ENCODE data around the gene UGT1A4.

Gene UGT1A4

DNA sequence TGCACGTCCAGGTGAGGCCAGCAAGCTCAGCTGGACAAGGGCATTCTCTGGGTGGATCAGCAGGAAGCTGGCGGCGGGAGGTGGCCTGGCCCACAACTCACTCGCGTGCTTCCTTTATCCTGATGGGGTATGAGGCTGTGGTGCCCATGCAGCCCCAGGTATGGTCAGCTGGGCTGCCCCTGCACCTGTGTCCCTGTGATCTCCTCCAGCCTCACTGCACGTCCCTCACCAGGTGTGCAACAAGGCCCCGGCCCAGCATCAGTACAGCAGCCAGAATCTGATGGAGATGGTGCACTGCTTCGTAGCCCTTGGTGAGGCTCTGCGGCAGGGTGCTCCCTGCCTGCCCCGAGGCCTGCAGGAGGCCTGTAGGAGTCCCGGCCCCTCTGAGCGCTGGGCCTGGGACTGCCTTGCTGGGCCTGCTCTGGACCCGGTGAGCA lies 77.2 kb downstream of the UGT1A4 start:
- peak in 1 of 2 donors; percentile 42 for DNase-seq
- Histone ChIP-seq H3K9me3 (no peaks in the 10 kb centered on the region), H3K4me1 (no peaks in the 10 kb centered on the region), H3K27ac (no peak overlapping the region), H3K4me3 (no peak overlapping the region), H3K36me3 (no peaks in the 10 kb centered on the region), H3K27me3 (no peaks in the 10 kb centered on the region)
- TF ChIP-seq, protein P1, sequence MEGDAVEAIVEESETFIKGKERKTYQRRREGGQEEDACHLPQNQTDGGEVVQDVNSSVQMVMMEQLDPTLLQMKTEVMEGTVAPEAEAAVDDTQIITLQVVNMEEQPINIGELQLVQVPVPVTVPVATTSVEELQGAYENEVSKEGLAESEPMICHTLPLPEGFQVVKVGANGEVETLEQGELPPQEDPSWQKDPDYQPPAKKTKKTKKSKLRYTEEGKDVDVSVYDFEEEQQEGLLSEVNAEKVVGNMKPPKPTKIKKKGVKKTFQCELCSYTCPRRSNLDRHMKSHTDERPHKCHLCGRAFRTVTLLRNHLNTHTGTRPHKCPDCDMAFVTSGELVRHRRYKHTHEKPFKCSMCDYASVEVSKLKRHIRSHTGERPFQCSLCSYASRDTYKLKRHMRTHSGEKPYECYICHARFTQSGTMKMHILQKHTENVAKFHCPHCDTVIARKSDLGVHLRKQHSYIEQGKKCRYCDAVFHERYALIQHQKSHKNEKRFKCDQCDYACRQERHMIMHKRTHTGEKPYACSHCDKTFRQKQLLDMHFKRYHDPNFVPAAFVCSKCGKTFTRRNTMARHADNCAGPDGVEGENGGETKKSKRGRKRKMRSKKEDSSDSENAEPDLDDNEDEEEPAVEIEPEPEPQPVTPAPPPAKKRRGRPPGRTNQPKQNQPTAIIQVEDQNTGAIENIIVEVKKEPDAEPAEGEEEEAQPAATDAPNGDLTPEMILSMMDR (IDR thresholded peaks at IDR 0.05), result no peak
- intact Hi-C loops (cut with DNase I; ENCODE audit: low total_unique reads), result no loop called here

DNA sequence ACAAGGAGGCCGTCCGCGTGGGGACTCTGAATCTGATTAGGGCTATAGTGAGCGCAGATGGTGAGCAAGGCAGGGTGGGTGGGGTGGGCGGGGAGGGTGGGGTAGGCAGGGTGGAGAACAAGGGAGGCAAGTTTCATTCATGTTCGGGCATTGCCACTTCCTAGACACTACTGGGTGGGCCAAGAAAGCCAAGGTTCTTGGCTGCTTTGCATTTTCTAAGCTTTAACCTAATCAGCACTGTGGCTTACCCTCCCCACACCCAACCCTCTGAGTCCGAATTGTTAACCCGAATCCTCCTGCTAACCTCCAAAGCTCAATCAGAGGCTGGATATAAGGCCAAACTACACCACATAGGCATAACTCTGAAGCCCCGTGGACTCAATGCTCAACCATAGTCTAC lies 77.7 kb downstream of the UGT1A4 start:
- no peaks in the 10 kb centered on the region for H3K9me3 ChIP-seq
- no peak overlapping the region for H3K27ac ChIP-seq
- no peaks in the 10 kb centered on the region for H3K4me1 ChIP-seq
- DNase-seq, result no peak
- H3K4me3 ChIP-seq, result no peak overlapping the region
- intact Hi-C loops (cut with DNase I; ENCODE audit: low total_unique reads), result no loop called here
- H3K27me3 ChIP-seq, result no peaks in the 10 kb centered on the region
- TF ChIP-seq, protein P1 (IDR thresholded peaks at IDR 0.05), result no peak
- H3K36me3 ChIP-seq, result no peaks in the 10 kb centered on the region

DNA sequence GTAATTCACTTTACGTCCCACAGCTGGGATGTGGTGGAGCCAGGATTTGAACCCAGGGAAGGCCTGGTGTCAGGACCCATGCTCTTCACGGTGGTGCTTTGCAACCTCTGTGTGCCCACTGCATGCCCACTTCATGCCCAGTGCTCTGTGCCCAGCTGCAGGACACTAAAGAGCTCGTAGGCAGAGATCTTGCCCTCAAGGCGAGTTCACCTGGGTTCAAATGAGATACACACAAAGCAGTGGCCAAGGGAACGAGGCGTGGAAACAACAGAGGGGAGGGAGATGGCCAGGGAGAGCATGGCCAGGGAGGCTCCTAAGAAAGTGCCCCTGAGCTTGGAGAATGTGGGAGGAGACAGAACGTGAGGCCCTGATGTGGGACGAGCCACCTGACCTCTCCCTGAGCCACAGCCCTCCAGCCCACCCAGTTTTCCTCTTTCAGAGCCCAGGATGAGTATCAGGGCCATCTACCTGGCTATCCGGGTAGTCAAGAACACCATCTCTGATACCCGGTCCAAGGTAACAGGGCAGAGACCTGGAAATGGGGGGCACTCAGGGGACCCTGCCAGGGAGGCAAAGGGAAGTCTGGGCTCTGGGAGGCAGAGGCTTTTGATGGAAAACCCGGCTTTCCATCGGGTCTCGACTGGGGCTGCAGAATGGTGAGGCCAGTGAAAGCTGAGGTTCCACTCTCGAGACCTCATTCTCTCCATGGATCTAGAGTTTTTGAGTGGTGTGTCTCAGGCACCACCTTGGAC lies 80.0 kb downstream of the UGT1A4 start:
- intact Hi-C loops (cut with DNase I; ENCODE audit: low total_unique reads), result no loop called here
- H3K36me3 ChIP-seq, result no peaks in the 10 kb centered on the region
- H3K4me1 ChIP-seq, result no peaks in the 10 kb centered on the region
- no peaks in the 10 kb centered on the region for H3K9me3 ChIP-seq
- no peak overlapping the region for H3K4me3 ChIP-seq
- TF ChIP-seq, protein P1 (IDR thresholded peaks at IDR 0.05), result no peak
- no peaks in the 10 kb centered on the region for H3K27me3 ChIP-seq
- peak in 1 of 2 donors; percentile 48 for DNase-seq
- no peak overlapping the region for H3K27ac ChIP-seq

DNA sequence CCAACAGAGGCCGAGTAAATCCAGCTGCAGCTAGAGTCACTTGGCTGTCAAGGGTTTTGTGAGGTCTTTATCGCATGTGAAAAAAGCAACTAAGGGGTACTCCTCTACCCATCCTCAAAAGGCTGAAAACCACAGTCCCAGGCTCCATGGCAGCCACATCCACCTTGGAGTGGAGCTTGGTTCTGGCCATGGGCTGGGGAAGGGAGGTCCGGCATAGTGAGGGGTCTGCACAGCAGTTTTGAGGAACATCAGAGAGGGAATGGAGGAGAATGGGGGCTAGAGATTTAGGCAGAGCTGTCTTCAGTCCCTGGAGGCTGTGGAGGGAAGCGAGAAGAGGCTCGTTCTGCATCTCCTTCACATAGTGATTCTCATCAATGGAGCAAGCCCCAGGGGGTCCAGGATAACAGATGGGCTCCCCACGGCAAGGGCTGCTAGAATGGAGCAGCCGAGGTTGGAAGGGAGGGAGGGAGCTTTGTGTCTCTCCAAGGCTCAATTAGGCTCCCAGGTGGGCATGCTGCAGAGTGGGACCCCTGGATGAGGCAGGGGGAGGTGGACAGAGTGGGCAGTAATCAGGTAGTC lies 80.6 kb downstream of the UGT1A4 start:
- intact Hi-C loops (cut with DNase I; ENCODE audit: low total_unique reads), result no loop called here
- no peaks in the 10 kb centered on the region for H3K4me1 ChIP-seq
- no peaks in the 10 kb centered on the region for H3K36me3 ChIP-seq
- TF ChIP-seq, protein P1 (IDR thresholded peaks at IDR 0.05), result no peak
- peak in 1 of 2 donors; percentile 31 for DNase-seq
- H3K9me3 ChIP-seq, result no peaks in the 10 kb centered on the region
- no peaks in the 10 kb centered on the region for H3K27me3 ChIP-seq
- H3K27ac ChIP-seq, result no peak overlapping the region
- no peak overlapping the region for H3K4me3 ChIP-seq

DNA sequence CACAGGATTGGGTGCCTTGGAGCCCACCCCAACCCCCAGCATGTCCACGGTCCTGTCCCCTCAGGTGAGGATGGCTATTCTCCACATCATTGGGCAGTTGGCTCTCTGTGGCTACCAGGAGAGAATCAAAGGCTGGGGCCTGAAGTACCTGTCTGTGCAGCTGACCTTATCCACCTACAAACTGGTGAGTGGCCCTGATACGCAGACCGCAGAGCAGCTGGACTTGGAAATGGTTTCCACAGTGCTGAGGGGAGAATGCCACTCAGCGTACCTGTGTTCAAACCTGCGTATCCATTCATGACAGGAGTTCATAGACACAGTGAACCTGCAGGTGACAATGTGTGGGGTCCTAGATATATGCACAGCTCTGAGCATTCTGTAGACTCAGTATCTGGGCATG lies 81.2 kb downstream of the UGT1A4 start:
- Histone ChIP-seq H3K27me3 (no peaks in the 10 kb centered on the region), H3K9me3 (no peaks in the 10 kb centered on the region), H3K36me3 (no peaks in the 10 kb centered on the region), H3K4me1 (no peaks in the 10 kb centered on the region), H3K4me3 (no peak overlapping the region), H3K27ac (no peak overlapping the region)
- intact Hi-C loops (cut with DNase I; ENCODE audit: low total_unique reads), result no loop called here
- DNase-seq, result peak in 1 of 2 donors; percentile 40
- TF ChIP-seq, protein P1 (IDR thresholded peaks at IDR 0.05), result no peak

Measured in tibial artery (tissue), 4 donors.